Fibroblast of mammary gland (primary cell): ENCODE data around the gene RPTOR.

Experiments used
- DNase-seq: peaks from one replicate; pipeline ENCODE4 v3.0.0-alpha.2; 2010; ENCODE audit warnings: low read depth
- H3K4me3 ChIP-seq: 2 replicates; pipeline ENCODE4 v1.5.1; 2011; ENCODE audit warnings: low read depth, mild to moderate bottlenecking, low read length, moderate library complexity; ENCODE audit not compliant: control insufficient read depth
- TF ChIP-seq, protein P1 (sequence below): conservative IDR thresholded peaks from 2 replicates; pipeline ENCODE4 v1.5.1; 2011; ENCODE audit warnings: low read depth, low read length, inconsistent platforms; ENCODE audit not compliant: control insufficient read depth, insufficient read depth

RPTOR gene

DNA sequence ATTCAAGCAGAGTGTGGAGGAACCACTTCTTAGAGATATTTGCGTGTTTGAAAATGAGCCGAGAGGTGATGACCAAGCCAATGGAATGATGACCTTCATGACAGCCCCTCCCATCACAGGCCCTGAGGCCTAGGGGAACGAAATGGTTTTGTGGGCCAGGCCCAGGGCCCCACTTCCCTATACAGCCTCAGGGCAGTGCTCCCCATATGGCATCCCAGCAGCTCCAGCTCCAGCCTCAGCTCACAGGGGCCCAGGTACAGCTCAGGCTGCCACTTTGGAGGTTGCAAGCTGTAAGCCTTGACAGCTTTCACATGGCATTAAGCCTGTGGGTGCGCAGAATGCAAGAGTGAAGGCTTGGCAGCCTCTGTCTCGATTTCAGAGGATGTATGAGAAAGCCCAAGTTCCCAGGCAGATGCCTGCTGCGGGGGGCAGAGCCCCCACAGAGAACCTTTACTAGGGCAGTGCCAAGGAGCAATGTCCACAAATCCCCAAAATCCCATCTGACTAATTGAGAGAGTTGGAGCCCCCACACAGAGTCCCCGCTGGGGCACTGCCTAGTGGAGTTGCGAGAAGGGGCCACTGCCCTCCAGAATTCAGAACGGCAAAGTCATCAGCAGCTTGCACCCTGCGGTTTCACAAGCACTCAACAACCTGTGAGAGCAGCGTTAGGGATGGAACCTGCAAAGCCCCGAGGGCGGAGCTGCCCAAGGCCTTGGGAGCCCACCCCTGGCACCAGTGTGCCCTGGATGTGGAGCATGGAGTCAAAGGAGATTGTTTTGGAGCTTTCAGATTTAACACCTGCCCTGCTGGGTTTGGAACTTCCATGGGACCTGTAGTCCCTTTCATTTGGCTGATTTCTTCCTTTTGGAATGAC is 468.2 kb downstream of the RPTOR start:
- DNase-seq, result no peak
- no peak overlapping the region for H3K4me3 ChIP-seq
- TF ChIP-seq, protein P1, sequence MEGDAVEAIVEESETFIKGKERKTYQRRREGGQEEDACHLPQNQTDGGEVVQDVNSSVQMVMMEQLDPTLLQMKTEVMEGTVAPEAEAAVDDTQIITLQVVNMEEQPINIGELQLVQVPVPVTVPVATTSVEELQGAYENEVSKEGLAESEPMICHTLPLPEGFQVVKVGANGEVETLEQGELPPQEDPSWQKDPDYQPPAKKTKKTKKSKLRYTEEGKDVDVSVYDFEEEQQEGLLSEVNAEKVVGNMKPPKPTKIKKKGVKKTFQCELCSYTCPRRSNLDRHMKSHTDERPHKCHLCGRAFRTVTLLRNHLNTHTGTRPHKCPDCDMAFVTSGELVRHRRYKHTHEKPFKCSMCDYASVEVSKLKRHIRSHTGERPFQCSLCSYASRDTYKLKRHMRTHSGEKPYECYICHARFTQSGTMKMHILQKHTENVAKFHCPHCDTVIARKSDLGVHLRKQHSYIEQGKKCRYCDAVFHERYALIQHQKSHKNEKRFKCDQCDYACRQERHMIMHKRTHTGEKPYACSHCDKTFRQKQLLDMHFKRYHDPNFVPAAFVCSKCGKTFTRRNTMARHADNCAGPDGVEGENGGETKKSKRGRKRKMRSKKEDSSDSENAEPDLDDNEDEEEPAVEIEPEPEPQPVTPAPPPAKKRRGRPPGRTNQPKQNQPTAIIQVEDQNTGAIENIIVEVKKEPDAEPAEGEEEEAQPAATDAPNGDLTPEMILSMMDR, result no peak

- H3K4me3 ChIP-seq, result no peak overlapping the region
- no peak for DNase-seq
- TF ChIP-seq, protein P1, result no peak
Measured at GRCh38 chr17:81013642-81014041, 469.0 kb downstream of the RPTOR start.

GRCh38 chr17:81015136-81015535 is 470.5 kb downstream of the RPTOR start:
- TF ChIP-seq, protein P1, result no peak

More at GRCh38 chr17:81015136-81015535, 470.5 kb downstream of the RPTOR start:
- DNase-seq, result no peak
- no peak overlapping the region for H3K4me3 ChIP-seq
